GM19324 (cell line): ENCODE results near the gene SUPT4H1.

Experiments
- ATAC-seq: cut with Tn5 transposase; IDR thresholded peaks from one replicate; pipeline ENCODE4 v1.9.1; 2021; ENCODE audit warnings: mild to moderate bottlenecking, moderate library complexity; ENCODE audit not compliant: unreplicated experiment, low FRiP score

SUPT4H1 gene

DNA sequence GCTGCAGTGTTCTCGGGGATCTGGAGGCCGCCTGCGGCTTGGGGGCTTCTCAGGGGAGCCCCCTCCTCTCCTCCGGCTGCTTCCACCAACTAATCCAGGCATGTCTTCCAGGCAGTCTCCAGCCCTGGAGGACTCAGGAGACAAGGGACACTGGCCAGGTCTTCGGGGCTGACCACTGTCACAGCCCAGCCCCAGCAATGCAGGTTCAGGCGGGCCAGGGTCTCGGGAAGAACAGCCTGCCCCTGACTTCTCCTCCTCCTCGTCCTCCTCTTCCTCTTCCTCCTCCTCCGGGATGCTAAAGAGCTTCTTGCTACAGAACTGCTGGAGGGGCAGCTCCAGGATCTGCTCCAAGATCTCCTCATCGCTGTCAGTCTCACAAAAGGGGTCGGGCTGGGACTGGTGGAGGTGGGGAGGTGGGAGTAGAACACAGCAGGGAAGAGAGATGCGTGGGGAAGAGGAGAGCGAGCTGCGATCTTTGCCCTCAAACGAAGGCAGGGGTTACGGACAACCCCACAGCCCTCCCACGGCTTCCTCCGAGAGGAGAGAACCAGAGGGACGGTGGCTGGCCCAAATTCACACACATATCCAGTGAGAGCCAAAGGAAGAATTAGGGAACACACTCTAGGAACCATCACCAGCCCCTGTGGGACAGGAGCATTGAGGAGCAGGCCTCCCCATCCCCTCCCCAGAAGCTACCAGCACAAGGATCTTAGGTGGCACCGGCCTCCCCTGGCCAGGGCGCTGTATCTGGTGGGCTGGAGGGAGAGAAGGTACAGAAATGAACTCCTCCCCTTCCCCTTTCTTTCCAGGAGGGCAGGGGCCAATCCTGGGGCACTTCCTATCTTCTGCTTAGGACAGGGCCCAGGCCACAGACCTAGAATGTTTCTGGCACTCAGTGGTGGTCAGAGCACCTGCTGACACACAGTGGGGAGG is 42.8 kb downstream of the SUPT4H1 start:
- ATAC-seq = no peak

DNA sequence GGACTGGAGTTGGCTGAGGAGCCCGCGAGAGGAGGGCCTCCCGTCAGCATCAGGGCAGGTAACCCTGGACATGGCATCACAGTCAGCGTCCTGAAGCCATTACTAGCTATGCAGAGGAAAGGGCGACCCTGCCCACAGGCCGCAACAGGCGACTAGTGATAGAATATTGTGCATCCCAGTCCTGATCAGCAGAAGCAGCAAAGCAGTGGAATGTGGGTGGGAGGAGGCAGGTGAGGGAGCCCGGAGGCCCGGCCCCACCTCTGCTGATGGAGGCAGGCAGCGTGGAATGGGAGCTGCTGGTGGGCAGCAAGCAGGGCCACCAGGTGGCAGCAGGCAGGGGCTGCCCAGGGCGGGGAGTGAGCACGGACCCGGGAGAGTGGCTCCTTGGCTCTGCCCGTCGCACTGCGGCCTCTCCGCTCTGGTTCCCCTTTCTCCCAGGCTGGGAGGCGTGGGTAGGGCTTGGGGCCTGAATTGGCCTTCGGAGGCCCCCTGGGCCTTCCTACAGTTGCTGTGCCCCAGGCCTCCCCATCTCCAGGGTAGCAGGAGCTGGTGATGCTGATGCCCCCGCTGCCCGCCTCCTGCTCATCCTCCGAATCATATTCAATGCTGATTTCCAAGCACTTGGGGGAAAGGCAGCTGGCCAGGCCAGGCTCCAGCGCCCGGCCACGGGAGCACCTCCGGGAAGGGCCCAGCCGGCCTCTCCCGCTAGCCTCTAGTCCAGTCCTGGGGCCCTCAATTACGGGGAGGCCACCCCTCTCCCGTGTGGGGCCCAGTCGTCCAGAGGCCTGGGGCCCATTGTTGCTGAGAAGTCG is 43.6 kb downstream of the SUPT4H1 start:
- no peak for ATAC-seq

DNA sequence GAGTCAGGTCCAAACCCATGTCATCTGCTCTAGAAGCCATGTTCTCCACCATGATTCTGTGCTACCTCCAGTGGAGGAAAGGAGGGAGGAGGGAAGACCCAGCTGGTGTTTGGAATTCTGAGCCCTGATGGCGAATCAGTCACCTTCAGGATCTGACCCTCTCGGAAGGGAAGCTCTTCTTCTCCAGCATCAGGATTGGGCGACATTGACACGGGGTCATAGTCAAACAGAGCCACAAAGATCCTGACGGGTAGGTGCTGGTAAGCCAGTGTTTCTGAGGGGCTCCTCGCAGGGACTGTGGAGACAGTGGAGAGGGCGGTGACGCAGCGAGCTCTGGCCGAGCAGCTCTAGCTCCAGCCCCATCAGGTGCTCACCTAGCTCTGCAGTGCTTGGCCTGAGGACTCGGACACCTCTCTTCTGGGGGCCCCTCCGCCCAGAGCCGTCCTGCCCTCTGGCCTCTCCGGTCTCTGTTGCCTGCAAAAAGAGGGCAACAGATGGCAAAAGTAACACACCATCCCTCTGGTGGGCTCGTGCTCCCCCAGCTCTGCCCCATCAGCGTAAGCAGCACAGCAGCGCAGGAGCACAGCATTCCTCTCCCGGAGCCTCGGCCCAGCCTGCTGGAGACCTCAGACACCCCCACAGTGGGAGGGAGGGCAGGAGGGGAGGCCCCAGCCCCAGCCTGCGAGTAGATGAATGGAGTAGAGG is 44.4 kb downstream of the SUPT4H1 start:
- ATAC-seq = no peak

DNA sequence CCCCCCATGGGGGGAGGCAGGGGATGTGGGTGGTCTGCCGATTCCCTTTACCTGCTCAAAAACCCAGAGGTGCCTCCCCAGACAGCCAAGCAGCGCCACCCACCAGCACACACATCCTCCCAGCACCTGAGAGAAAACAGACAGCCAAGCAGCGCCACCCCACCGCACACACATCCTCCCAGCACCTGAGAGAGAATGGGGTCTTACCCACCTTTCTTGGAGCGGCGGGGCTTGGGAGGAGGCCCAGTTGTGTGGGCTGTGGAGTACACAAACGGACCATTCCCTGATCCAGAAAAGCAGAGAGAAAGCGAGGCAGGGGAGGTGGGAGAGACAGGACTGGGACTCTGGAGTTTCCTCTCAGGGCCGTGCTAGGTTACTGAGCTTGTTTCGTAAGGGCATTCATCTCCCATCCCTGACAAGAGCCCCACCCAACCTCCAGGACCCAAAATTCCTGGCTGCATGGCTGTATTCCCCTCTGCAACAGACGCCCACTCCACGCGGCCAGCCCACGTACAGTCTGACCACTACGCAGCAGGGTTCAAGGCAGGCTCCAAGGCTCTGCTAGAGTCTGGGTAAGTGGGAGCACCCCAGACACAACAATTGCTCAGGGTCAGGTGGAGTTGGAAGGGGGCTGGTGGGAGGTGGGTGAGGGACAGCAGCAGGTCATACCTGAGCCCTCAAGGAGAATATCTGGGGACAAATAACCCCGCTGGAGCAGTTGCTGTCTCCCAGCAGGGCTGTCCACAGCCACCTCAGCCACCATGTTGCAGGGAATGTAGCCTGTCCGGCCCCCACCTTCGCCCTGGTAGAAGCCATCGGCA is 45.7 kb downstream of the SUPT4H1 start:
- no peak for ATAC-seq

DNA sequence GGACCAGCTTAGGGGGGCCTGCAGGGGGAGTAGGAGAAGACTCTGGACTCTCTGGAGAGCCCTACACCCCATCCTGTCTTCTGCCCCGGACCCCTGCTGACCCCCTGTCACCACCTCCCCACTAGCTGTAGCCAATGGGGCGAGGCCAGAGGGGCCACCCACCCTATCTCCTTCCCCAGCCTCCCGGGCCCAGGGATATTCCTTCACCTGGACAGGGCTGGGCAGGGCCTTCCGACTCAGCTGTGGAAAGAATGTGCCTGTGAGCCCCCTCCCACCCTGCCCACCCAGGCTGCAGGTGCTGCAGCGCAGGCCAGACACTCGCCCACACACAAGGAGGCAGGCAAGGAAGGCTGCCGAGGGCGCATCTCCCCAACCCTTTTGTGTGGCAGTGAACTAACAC is 46.4 kb downstream of the SUPT4H1 start:
- ATAC-seq = no peak

DNA sequence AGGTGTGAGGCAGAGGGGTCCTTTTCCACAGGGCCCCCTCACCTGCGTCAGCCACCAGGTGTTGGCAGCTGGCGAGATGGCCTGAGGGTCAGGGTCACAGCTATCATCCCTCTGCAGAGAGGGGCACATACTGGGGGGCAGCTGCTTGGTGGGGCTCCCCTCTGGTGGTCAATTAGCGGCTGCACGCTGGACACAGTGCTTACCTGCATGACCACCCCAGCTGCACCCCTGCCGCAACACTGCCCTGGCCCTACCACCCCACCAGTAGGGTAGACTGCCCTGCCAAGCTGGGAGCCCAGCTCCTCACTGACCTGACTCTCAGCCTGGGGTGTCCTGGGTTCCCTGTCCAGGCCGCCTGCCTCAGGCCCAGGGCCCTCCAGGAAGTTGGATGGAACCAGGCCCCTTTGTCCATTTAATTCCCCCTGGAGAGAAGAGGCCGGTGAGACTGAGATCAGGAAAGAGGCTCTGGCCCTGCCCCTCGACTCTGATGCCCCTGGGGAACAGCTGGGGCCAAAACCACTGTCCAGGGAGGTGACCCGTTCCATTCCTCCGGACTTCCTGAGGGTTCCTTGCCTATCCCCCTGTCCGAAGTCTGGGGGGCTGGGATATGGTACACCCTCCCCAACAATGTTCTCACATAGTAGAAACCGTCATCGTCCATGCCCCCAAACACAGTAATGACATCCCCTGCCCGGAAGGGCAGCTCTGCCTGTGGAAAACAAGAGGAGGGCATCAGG is 47.1 kb downstream of the SUPT4H1 start:
- ATAC-seq = no peak

DNA sequence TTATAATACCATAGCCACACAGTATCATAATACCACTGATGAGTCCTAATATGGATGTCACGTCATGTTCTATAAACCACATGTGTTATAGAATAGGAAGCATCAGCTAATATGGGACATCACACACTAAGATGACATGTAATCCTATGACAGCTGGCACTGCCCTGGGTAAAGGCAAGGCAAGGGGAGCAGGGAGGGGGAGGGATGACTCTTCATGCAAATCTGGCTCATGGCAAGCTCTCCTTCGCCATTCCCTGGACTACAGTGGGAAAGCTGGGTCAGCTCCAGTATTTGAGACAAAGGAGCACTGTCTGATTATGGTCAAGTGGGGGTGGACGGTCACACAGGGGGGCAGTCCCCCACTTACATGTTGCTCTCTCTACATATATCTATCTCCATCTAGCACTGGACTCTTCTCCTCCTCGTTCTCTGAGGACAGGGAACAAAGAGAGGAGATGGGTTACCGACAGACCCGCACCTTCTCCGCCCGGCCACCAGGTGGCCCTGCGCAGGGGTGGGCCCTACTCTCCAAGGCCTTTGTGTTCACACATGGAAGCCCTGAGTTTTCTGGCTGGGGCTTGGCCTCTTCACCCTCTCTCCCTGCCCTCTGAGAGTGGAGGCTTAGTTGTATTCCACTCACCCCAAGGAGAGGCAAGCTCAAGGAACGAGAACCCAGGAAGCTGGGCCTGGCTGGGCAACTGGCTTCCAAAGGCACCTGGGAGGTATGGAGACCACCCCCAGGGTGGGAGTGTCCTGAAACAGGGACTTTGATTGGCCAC is 47.8 kb downstream of the SUPT4H1 start:
- ATAC-seq = no peak

DNA sequence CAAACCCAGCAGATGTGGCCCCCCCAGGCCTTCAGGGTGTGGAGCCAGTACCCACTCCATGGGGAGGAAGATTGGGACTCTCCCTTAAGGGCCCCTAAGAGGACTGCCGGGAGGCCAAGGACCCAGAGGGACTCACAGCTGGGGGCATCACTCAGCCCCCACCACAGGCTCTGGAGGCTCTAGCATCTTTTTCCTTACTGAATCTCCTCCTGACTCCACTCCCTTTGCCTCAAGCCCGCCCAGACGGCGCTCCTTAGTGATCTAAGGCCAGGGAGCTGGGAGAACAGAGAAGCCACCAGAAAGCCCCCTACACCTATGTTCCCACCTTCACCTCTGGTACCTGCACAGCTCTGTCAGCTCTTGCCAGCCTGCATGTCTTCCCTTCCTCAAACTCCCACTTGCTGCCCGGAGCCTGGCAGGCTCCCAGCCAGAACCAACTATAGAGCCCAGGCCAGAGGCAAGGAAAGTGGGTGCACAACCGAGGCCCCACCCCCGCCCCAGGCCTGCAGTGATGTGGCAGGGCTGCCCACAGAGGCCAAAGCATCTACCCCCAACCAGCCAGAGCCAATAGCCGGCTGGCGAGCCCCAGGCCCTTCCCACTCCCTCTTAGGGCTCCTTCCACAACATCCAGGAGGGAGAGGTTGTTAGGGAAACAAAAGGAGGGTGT is 48.9 kb downstream of the SUPT4H1 start:
- ATAC-seq = no peak

DNA sequence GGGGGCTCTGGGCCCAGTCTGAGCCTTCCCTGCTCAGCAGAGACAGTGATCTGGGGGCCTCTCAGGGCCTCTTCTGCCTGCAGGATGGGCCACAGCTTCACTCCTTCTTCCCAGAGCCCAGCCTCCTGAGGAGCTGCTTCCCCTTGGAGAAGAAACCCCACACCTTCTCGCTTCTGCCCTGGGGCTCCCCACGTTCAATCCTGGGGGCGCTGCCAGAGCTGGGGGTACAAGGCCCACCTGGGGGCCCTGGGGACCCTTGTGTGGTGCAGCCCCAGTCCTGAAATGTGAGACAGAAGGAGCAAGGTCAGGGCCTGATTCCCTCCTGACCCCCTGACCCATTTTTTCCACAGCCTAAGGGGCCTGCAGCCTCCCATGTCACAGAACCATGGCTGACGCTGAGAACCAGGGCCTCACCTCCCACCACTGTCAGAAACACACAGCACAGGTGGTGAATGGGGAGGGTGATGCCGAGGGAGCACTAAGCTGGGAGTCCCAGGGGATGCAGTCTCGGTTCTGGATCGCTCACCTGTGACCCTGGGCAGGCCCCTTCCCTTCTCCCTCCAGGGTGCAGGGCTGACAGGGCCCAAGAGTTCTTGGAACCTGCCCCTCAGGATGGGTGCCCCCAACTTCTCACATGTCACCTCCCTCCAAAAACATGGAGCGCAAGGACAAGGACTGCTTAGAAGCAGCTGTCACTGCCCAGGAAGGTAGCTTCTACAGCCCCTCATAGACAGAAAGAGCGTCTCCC is 49.7 kb downstream of the SUPT4H1 start:
- ATAC-seq = no peak

DNA sequence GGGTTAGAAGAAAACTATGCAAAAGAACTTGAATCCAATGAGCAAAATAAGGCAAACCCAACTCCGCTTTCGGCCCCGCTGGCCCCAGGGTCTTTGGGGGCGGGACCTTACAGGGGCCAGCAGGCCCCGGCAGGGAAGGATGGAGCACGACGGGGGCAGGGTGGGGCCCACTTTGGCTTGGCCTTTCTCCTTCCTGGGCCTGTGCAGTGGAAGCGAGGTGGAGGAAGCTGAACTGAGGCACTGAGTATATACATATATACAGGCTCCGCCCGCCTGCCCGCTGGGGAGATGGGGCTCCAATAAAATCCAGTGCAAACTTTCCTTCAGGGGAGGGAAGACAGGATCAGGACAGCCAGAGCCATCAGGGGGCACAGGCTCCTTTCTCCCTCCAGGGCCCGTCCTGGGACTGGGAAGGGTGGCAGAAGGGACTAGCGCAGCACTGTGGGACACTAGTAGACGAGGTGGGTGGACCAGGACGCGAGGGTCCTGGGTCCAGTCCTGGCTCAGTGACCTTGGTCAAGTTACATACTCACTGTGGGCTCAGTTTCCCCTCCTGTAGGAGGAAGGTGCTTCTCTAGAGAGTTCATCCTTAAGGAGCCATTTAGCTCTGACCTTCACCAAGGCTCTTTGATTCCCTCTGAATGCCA is 50.4 kb downstream of the SUPT4H1 start:
- no peak for ATAC-seq

DNA sequence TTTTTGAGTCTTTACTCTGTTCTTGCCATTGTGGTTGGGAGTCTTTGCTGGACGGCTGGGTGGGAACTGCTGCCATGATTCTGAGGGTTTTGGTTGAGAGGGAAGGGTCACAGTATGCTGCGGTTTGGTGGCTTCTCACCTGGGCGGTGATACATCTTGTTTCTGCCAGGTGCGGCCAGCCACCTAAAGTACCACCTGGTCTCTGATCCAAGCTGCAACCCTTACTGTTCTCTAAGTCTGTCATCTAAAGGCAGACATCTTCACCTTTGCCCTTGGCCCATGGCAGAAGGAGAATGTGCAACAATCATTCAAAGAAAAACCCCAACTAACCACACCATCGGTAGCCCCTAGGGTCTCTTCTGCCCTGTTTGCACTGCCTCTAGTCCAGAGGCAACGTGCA is 51.7 kb downstream of the SUPT4H1 start:
- ATAC-seq = no peak
